GM19025 (cell line): ENCODE data around the gene ARID4A.
"Not testable (repeated sequence)": the region's sequence is repeated elsewhere in the genome, so short reads cannot be mapped to it uniquely, and the experiment has no call there.

ENCODE experiments used
- ATAC-seq: cut with Tn5 transposase; IDR thresholded peaks from one replicate; pipeline ENCODE4 v1.9.1; 2021; ENCODE audit warnings: mild to moderate bottlenecking, low read depth, moderate library complexity; ENCODE audit not compliant: unreplicated experiment

Gene ARID4A

GRCh38 chr14:58292187-58292586, 6.2 kb upstream of the ARID4A start:
- ATAC-seq, result no peak

GRCh38 chr14:58294201-58294600, 4.2 kb upstream of the ARID4A start:
- no peak for ATAC-seq

GRCh38 chr14:58296726-58297125, 1.6 kb upstream of the ARID4A start:
- ATAC-seq, result no peak

DNA sequence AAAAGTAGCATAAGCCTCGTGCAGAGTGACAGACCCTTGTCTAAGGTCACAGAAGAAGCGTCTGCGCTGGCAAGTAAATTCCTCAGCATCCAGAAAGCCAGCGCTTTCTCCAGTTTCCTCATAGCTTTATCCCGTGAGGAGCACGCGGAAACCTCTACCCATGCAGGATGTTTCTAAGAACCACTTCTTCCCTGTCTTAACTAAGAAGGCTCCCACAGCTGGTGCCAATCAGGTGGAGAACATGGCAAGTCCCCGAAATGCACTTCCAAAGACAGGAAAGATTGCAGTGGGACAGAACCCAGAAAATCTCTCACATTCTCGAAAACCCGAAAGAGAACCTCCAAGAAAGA, 968 bp upstream of the ARID4A start:
- ATAC-seq, result no peak

- peak; percentile 82 for ATAC-seq
Measured at GRCh38 chr14:58297762-58298476, 436 bp upstream of the ARID4A start.

DNA sequence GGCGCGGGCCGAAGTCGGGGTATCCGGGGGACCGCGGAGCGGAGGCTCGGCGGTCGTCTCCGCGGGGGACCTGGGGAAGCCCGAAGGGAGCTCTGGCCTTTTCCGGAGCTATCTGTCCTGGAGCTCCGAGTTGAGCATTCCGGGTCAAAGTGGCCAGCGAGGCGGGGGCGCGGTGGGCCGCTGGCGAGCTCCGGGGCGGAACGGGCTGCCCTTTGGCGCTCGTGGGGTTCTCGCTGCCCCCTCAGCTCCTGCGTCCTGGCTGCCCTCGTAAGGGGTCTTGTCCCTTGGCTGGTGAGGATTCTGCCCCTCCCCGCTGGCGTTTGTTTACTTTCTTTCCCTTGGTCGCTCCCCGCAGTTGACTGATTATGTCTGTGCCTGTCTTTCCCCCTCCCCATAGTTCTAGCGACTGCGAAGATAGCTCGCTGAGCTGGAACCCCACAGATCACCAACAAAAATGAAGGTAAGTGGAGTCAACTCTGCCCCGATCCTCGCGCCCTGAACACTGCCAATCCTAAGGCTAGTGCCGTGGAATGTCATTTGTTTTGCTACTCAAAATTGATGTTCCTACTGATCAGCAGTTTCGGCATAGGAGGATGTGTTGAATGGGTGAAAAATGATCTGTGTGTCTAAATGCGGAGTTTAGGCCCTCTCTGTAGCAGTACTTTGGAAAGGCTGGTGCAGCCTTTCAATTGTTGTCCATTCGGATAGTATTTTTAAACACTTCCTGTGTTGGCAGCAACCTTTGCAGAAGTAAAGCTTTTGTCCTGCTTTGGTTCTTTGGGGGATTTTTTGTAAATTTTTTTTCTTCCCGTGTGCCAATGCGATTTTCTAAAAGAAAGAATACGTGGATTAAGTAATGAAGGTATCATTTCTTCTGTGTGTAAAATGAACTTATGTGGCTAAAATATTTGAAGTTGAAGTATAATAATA, 1.3 kb downstream of the ARID4A start:
- ATAC-seq, result no peak

GRCh38 chr14:58301416-58301815, 3.1 kb downstream of the ARID4A start:
- no peak for ATAC-seq

- ATAC-seq, result no peak
Measured at GRCh38 chr14:58305730-58306129, 7.4 kb downstream of the ARID4A start.

- no peak for ATAC-seq
Measured at GRCh38 chr14:58307597-58308316, 9.4 kb downstream of the ARID4A start.

DNA sequence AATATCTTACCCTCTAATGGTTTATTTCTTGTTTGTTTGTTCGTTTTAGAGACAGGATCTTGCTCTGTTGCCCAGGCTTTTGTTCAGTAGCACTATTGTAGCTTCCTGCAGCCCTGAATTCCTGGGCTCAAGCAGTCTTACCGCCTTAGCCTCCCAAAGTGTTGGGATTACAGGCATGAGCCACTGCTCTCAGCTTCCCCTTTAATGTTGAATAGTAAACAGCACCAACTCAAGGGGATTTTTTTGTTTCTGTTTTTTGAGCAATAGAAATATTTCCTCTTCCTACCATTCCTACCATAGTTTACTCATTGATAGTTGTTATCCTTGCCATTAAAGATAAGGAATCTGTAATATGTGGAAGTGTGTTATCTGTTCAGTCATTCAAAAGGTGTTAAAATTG, 10.7 kb downstream of the ARID4A start:
- ATAC-seq, result no peak

- no peak for ATAC-seq
Measured at GRCh38 chr14:58313699-58314098, 15.3 kb downstream of the ARID4A start.

DNA sequence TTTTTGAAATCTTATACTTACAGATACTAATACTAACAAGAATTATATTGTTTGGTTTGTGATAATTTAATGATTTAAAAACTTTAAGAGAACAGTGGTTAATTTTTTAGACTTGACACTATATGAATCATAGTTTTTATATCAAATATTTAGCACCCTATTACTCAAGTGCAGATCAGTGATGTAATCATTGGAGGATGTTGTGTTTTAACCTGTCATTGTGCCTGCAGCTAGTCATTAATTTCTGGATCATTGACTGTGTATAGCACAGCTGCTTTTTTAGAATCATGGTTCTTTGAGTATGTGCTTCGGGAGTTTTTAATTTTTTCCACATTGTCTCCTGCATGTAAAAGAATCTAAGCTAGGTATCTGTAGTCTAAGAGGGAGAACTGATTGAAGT, 17.3 kb downstream of the ARID4A start:
- ATAC-seq, result no peak

GRCh38 chr14:58327019-58327418, 28.7 kb downstream of the ARID4A start:
- ATAC-seq, result no peak

DNA sequence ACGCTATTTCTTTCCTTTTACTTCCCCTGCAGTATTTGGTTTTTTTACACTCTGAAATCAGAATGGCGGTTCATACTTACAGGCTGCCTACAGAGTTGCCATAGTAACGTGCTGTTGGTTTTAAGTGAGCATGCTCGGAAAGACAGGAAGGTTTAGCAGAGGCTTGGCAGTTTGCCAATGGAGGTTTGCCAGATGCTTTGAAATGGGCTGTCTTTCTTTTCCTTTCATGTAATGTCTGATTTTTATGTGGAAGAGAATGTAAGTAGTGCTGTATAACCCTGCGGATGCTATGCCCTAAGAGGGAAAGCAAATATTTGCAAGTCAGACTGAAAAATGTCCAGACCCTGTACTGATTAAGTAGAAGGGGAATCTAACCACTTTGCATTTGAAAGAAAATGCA, 32.8 kb downstream of the ARID4A start:
- peak; percentile 63 for ATAC-seq

DNA sequence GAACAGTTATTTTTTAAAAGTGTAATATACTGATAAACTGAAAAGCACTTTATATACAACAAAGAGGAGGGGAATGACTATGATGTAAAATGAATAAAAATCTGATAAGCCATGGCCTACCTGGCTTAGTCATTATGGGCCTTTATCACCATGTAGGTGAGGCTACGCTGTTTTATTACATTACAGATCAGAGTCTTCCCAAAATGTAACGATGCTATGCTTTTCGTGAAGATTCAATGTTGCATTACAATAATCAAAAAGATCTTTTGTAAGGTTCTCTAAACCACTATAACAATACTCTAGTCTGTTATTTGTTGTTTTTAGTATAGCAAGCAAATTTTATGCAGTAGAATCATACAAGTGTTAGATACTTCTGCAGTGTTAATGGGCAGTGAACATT, 34.2 kb downstream of the ARID4A start:
- ATAC-seq, result no peak

DNA sequence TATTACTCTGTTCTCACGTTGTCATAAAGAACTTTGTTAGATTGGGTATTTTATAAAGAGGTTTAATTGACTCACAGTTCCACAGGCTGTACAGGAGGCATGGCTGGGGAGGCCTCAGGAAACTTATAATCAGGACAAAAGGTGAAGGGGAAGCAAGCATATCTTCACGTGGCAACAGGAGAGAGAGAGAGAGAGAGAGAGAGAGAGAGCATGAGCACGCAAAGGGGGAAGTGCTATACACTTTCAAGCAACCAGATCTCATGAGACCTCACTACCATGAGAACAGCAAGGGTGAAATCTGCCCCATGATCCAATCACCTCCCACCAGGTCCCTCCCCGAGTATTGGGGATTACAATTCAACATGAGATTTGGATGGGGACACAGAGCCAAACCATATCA, 41.3 kb downstream of the ARID4A start:
- ATAC-seq, result not testable (repeated sequence)

- no peak for ATAC-seq
Measured at GRCh38 chr14:58341152-58341748, 42.9 kb downstream of the ARID4A start.

DNA sequence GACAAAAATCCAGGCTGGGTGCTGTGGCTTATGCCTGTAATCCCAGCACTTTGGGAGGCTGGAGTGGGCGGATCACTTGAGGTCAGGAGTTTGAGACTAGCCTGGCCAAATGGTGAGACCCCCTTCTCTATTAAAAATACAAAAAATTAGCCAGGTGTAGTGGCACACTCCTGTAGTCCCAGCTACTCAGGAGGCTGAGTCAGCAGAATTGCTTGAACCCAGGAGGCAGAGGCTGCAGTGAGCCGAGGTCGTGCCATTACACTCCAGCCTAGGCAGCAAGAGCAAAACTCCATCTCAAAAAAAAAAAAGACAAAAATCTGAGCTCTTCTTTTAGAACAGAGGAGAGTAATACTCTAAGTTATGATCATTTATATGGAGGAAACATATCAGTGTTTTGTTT, 45.2 kb downstream of the ARID4A start:
- ATAC-seq, result not testable (repeated sequence)

DNA sequence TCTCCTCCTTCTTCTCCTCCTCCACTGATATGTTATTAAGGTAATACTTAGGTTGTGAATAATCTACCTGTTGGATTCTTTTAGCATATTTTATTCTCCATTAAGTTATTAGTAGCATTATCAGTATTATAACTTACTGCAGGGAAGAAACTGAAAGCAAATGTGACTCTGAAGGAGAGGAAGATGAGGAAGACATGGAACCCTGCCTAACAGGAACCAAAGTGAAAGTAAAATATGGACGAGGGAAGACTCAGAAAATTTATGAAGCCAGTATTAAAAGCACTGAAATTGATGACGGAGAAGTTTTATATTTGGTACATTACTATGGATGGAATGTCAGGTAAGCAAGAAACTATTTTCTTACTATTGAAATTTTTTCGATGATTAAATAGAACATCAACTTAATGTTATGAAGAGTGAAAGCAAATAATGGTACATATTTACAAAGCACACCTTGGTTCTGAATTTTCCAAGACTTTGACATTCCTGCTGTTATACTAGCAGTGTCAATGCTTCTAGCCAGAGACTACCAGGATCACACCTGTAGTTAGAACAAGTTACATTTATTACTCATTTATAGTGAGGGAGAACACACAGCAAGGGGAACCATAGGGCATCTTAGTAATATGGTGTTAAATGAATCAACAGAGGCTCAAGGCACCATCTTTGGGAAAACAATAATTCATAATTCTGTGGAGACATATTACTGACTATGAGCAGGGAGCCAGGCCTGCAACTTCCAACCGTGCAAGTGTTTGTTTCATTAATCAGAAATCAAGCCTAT, 55.4 kb downstream of the ARID4A start:
- no peak for ATAC-seq

GRCh38 chr14:58354808-58355207, 56.5 kb downstream of the ARID4A start:
- no peak for ATAC-seq
